GM15510 (cell line): Measurements from ENCODE around the gene OTOGL.

Experiments used
- POLR2A ChIP-seq: IDR thresholded peaks from 3 replicates; pipeline ENCODE4 v1.6.1; 2011; ENCODE audit warnings: borderline replicate concordance; ENCODE audit not compliant: insufficient read length; ENCODE audit errors: extremely low read depth

OTOGL gene

GRCh38 chr12:80200414-80200813 is 101.1 kb downstream of the OTOGL start:
- TF ChIP-seq POLR2A: no peak

GRCh38 chr12:80201908-80202307 is 102.6 kb downstream of the OTOGL start:
- no peak for TF ChIP-seq POLR2A

- TF ChIP-seq POLR2A: no peak
These were observed 106.6 kb downstream of the OTOGL start for GRCh38 chr12:80205960-80206359.

- no peak for TF ChIP-seq POLR2A
These were observed 108.7 kb downstream of the OTOGL start for GRCh38 chr12:80208071-80208470.

- TF ChIP-seq POLR2A: no peak
These were observed 112.3 kb downstream of the OTOGL start for GRCh38 chr12:80211671-80212070.

GRCh38 chr12:80212938-80213645 is 113.8 kb downstream of the OTOGL start:
- TF ChIP-seq POLR2A: no peak

- TF ChIP-seq POLR2A: no peak
These were observed 114.5 kb downstream of the OTOGL start for GRCh38 chr12:80213871-80214270.

- no peak for TF ChIP-seq POLR2A
These were observed 117.7 kb downstream of the OTOGL start for GRCh38 chr12:80217011-80217535.

- no peak for TF ChIP-seq POLR2A
These were observed 120.0 kb downstream of the OTOGL start for GRCh38 chr12:80219345-80219744.

GRCh38 chr12:80222261-80222660 is 122.9 kb downstream of the OTOGL start:
- TF ChIP-seq POLR2A: no peak

- no peak for TF ChIP-seq POLR2A
These were observed 127.2 kb downstream of the OTOGL start for GRCh38 chr12:80226576-80226975.

- TF ChIP-seq POLR2A: no peak
These were observed 130.7 kb downstream of the OTOGL start for GRCh38 chr12:80230068-80230467.

GRCh38 chr12:80232837-80233236 is 133.5 kb downstream of the OTOGL start:
- TF ChIP-seq POLR2A: no peak

GRCh38 chr12:80233926-80234325 is 134.6 kb downstream of the OTOGL start:
- TF ChIP-seq POLR2A: no peak

- no peak for TF ChIP-seq POLR2A
These were observed 135.3 kb downstream of the OTOGL start for GRCh38 chr12:80234667-80235066.

GRCh38 chr12:80235944-80236343 is 136.6 kb downstream of the OTOGL start:
- no peak for TF ChIP-seq POLR2A
